ENCODE data around the gene BCAR3.

DNA sequence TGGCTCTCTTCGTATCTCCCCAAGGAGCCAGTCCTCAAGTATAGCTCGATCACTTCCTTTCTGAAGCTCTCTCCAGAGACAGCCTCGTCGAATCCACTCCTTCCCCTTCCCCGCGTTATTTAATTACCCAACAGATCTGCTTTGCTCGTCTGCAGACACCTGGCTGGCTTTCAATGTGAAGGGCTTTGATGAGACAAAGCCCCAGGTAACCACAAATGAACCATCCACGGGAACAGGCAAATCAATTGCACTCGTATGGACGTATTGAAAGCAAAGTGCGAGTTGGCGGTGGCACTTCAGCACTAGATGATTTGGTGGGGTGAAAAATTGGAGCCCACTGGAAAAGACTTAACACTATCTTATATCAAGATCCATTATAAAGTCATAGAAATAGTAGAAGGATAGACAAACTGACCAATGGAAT is 364 bp upstream of the BCAR3 start:
- TF ChIP-seq, protein P1, sequence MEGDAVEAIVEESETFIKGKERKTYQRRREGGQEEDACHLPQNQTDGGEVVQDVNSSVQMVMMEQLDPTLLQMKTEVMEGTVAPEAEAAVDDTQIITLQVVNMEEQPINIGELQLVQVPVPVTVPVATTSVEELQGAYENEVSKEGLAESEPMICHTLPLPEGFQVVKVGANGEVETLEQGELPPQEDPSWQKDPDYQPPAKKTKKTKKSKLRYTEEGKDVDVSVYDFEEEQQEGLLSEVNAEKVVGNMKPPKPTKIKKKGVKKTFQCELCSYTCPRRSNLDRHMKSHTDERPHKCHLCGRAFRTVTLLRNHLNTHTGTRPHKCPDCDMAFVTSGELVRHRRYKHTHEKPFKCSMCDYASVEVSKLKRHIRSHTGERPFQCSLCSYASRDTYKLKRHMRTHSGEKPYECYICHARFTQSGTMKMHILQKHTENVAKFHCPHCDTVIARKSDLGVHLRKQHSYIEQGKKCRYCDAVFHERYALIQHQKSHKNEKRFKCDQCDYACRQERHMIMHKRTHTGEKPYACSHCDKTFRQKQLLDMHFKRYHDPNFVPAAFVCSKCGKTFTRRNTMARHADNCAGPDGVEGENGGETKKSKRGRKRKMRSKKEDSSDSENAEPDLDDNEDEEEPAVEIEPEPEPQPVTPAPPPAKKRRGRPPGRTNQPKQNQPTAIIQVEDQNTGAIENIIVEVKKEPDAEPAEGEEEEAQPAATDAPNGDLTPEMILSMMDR (IDR thresholded peaks at IDR 0.05 in 4 of 5, conservative IDR thresholded peaks at IDR 0.05 in 1 of 5), result no peak
- no peak for TF ChIP-seq POLR2A (IDR thresholded peaks at IDR 0.05)

Measured in gastrocnemius medialis (tissue), 4 donors.